AG04449 (cell line): ENCODE measurements around the gene PGD.

Experiments
- CTCF ChIA-PET: fragments of 350-600 bp; formaldehyde crosslinking; extraction: SDS; loops from one replicate; lab custom pipeline; 2021; ENCODE audit warnings: antibody characterized with exemption; lab: Yijun Ruan, JAX
- POLR2A ChIA-PET: fragments of 400-600, 350-600 bp; formaldehyde crosslinking; extraction: SDS; loops from one replicate; lab custom pipeline; 2020; ENCODE audit warnings: antibody characterized with exemption, inconsistent platforms; lab: Yijun Ruan, JAX
- DNase-seq: peaks from one replicate; pipeline ENCODE4 v3.0.0-alpha.2; 2010; ENCODE audit warnings: low read depth, low spot score
- H3K4me3 ChIP-seq: 2 replicates; pipeline ENCODE4 v1.5.1; 2011; ENCODE audit warnings: low read depth, mild to moderate bottlenecking, control low read depth, low read length
- TF ChIP-seq, protein P1 (sequence below): IDR thresholded peaks from one replicate; pipeline ENCODE4 v1.5.1; 2011; ENCODE audit warnings: mild to moderate bottlenecking, moderate library complexity, low read length, control low read depth, inconsistent platforms; ENCODE audit not compliant: insufficient read depth; ENCODE audit errors: missing control alignments

The PGD gene

DNA sequence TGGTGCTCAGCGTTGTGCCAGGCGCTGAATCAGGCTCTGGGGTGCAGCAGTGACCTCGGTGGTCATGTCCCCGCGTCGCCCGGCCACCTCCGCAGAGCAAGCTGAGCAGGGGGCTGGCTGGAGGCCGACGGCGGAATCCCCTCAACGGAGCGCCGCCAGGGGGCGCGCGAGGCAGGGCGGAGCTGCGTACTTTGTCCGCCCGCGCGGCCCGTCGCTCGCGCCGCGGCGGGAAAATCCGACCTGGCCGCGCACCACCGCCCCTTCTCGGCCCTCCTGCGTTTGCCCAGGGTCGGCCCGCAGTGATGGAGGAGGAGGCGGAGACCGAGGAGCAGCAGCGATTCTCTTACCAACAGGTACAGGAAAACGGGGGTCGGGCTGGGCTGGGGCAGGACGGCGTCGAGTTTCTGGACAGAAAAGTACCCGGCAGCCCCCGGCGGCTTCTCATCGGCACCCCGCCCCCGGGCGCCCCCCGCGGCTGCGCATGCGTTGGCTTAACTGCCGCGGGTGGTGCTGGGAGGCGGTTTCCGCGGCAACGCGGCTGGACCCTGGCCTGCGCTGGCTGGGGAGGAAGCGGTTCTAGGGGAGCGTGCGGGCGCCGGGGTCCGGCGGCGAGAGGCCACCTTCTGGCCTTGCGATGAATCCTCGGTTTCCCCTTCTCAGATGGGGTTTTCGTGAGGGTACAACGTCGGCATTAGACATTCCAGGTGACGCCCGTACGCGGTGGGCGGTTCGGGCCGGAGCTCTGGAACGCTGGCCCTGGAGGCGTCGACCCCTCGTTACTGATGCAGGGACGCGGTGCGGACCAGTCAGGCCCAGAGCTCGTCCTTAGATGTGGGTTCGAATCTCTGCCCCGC is 31.6 kb downstream of the PGD start, which contains the start of gene CENPS:
CENPS (plus strand) TSS at position 218 of the 854 bp plus-strand sequence; CDS start at position 303, 85 bp downstream.
- no peak for DNase-seq
- ChIA-PET CTCF (interaction anchor here (0.8 to 12.3 kb wide), 45 partner anchors 9 to 803 kb away, joined by 3 to 332 read pairs (median 5); partner anchors contain the start of genes CORT, KIF1B and PGD), POLR2A (interaction anchor here (1.0 to 2.0 kb wide), 5 partner anchors 15 to 221 kb away, joined by 3 to 6 read pairs (median 5); partner anchors contain the start of gene KIF1B)
- TF ChIP-seq, protein P1, sequence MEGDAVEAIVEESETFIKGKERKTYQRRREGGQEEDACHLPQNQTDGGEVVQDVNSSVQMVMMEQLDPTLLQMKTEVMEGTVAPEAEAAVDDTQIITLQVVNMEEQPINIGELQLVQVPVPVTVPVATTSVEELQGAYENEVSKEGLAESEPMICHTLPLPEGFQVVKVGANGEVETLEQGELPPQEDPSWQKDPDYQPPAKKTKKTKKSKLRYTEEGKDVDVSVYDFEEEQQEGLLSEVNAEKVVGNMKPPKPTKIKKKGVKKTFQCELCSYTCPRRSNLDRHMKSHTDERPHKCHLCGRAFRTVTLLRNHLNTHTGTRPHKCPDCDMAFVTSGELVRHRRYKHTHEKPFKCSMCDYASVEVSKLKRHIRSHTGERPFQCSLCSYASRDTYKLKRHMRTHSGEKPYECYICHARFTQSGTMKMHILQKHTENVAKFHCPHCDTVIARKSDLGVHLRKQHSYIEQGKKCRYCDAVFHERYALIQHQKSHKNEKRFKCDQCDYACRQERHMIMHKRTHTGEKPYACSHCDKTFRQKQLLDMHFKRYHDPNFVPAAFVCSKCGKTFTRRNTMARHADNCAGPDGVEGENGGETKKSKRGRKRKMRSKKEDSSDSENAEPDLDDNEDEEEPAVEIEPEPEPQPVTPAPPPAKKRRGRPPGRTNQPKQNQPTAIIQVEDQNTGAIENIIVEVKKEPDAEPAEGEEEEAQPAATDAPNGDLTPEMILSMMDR, result peak; percentile 91
- H3K4me3 ChIP-seq, result peak within 1 kb of the TSS; percentile 90

DNA sequence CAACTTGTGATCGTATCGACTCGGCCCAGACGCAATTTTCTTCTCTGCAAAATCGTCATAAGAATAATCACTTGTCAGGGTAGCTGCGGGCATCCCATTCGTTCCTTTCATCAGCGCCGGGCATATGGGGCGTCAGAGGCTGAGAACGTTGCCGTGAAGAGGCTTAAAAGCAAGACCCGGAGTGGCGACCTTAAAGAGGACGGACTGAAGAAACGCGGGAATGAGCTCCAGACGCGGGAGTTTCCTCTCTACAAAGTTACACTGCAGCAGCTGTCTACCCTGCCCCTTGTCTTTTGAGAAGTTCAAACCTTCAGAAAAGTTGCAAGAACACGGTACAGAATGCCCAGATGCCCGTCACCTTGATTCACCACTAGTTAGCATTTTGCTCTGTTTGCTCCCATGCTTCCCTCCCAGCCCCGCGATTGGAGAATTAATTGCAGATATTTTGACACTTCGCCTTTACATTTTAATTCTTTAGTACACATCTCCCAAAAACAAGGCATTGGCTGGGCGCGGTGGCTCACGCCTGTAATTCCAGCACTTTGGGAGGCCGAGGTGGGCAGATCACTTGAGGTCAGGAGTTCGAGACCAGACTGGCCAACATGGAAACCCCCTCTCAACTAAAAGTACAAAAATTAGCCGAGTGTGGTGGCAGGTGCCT is 32.3 kb downstream of the PGD start:
- DNase-seq, result no peak
- TF ChIP-seq, protein P1, result no peak
- POLR2A ChIA-PET, result interaction anchor here (1.0 to 2.0 kb wide), 4 partner anchors 15 to 221 kb away, joined by 3 to 5 read pairs (median 4); partner anchors contain the start of gene KIF1B
- H3K4me3 ChIP-seq, result peak overlapping the region; percentile 90
- CTCF ChIA-PET, result interaction anchor here (1.1 to 12.3 kb wide), 18 partner anchors 11 to 554 kb away, joined by 3 to 332 read pairs (median 14); partner anchors contain the start of genes CORT and KIF1B

DNA sequence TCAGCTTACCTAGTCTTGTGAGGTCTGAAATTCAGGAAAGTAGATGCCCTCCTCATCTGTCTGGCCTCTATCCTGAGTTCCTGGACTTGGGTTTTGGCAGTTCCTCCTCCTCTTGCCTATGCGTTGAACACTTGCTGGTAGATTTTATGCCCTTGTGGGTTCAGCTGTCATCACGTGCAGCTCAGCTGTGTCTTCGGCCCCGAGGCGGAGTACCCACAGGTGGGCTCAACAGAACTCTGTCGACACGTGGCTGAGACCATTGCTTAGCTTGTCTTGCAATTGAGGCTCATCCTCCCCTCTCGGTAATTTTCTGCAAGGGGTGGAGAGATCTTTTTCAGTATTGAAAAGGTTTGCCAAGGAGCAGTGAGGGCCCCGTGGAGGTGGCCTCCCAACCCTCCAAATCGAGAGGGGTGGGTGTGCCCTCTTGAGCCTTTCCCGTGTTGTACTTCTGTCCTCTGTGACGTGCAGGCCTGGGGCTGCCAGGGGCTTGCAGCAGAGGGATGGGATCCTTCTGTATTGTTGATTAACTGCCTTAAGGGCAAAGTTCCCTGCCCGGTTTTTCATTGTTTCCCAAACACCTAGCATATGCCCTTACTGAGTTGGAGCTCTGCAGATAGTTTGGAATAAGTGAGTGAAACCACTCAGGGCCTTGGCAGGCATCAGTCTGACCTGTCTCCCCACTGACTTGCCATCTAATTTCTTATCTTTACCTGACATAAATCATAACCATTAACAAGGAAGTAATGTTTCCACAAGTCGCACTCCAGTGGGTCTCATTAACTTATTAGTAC is 34.2 kb downstream of the PGD start:
- CTCF ChIA-PET, result interaction anchor here (0.9 to 12.3 kb wide), 7 partner anchors 9 to 59 kb away, joined by 3 to 332 read pairs (median 3); partner anchors contain the start of genes CORT and PGD
- TF ChIP-seq, protein P1, result no peak
- POLR2A ChIA-PET, result no interaction called here

DNA sequence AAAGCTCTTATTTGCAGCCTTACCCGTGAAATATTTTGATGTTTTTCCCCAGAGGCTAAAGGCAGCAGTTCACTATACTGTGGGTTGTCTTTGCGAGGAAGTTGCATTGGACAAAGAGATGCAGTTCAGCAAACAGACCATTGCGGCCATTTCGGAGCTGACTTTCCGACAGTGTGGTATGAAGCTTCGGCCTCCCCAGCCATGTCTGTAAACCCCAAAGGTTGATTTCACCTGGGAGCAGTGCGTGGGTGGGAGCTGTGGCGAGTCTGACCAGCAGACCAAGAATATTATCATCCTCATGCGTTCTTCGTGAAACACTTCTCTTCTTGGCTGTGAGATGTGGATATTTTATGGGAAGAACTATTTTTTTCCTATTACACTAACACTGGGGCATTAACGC is 34.9 kb downstream of the PGD start:
- CTCF ChIA-PET, result interaction anchor here (1.2 to 12.3 kb wide), 9 partner anchors 10 to 93 kb away, joined by 3 to 332 read pairs (median 5); partner anchors contain the start of genes CORT and PGD

More for the DNA sequence above, 34.2 kb downstream of the PGD start:
- DNase-seq, result no peak
- H3K4me3 ChIP-seq, result no peak overlapping the region

DNA sequence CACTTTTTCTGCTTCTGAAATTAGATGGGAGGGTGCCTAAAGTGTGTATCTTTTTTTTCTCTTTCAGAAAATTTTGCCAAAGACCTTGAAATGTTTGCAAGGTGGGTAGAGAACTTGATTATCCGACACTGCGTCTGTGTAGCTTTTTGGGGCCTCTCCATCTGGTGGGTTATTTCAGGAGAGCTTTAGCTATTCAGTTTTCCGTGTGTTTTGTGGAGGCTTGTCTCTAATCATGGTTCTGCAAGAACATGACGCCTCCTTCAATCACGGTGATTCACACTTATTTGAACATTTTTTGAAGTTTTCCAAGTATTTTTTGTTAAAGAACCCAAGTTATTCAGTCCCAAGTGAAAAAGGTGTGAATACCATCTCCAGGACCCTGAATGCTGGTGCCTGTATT is 35.7 kb downstream of the PGD start:
- no peak overlapping the region for H3K4me3 ChIP-seq
- CTCF ChIA-PET, result interaction anchor here (1.2 to 12.3 kb wide), 5 partner anchors 16 to 93 kb away, joined by 3 to 332 read pairs (median 7); partner anchors contain the start of gene CORT
- POLR2A ChIA-PET, result no interaction called here
- TF ChIP-seq, protein P1, result no peak
- DNase-seq, result no peak

More for the DNA sequence above, 34.9 kb downstream of the PGD start:
- H3K4me3 ChIP-seq, result no peak overlapping the region
- POLR2A ChIA-PET, result no interaction called here
- TF ChIP-seq, protein P1, result no peak
- no peak for DNase-seq
